ENCODE measurements around the gene FUBP1. TPM values are rescaled to one million over a fixed set of nuclear protein-coding genes. Genes with fewer than 3 reads are reported as not detected.
"Not testable (repeated sequence)": the region's sequence is repeated elsewhere in the genome, so short reads cannot be mapped to it uniquely, and the experiment has no call there.

The FUBP1 gene
- total RNA-seq, 1 experiment from 2014 or later = 271 TPM

- DNase-seq = no peak
- Mint-ChIP-seq H3K9me3 (no peaks in the 10 kb centered on the region), H3K36me3 (ENCODE audit: insufficient read depth in 1 of 3, low read depth in 3 of 3) (no peaks in the 10 kb centered on the region), H3K4me1 (no peaks in the 10 kb centered on the region), H3K27me3 (ENCODE audit: low read depth) (no peaks in the 10 kb centered on the region), H3K4me3 (no peak overlapping the region), H3K27ac (no peak overlapping the region)
- Histone ChIP-seq H2AFZ (ENCODE audit: low read length) (no peak overlapping the region), H3K14ac (ENCODE audit: insufficient read depth, low read length) (no peak overlapping the region), H4K8ac (replicated peaks; ENCODE audit: insufficient read length, low read depth, low read length) (no peak overlapping the region), H3K27ac (ENCODE audit: insufficient read length, low read depth, low read length) (no peak overlapping the region), H2BK12ac (ENCODE audit: insufficient read length, low read depth, low read length) (no peak overlapping the region), H3K9ac (ENCODE audit: extremely low read depth, insufficient read length, low read length) (no peak overlapping the region), H3K23ac (ENCODE audit: insufficient read length, low read depth, low read length) (no peak overlapping the region), H3K9me3 (ENCODE audit: control insufficient read depth, low read depth, low read length) (no peaks in the 10 kb centered on the region), H3K79me1 (ENCODE audit: insufficient read depth, low read depth, low read length, poor library complexity, severe bottlenecking) (no peaks in the 10 kb centered on the region), H3K18ac (ENCODE audit: insufficient read length, low read depth, low read length) (no peak overlapping the region), H2BK20ac (ENCODE audit: low read depth, low read length, poor library complexity, severe bottlenecking) (no peak overlapping the region), H4K20me1 (ENCODE audit: control insufficient read depth, insufficient read depth, insufficient read length) (no peaks in the 10 kb centered on the region), H3K27me3 (ENCODE audit: insufficient read depth, low read length) (no peaks in the 10 kb centered on the region), H3K56ac (ENCODE audit: insufficient read length, low read depth, low read length) (no peak overlapping the region), H4K91ac (ENCODE audit: insufficient read length, low read depth, low read length) (no peak overlapping the region), H3K79me2 (ENCODE audit: insufficient read depth, low read length) (no peaks in the 10 kb centered on the region), H2BK5ac (ENCODE audit: insufficient read length, low read length) (no peak overlapping the region), H3K4me2 (ENCODE audit: insufficient read depth, insufficient read length, low read length) (no peak overlapping the region), H3T11ph (ENCODE audit: low read length) (no peak overlapping the region), H3K4me1 (ENCODE audit: insufficient read depth, low read length) (no peaks in the 10 kb centered on the region), H4K5ac (ENCODE audit: insufficient read length, low read depth, low read length) (no peak overlapping the region), H2AK5ac (ENCODE audit: insufficient read length, low read length) (no peak overlapping the region), H2BK15ac (ENCODE audit: low read depth, low read length) (no peak overlapping the region), H2BK120ac (ENCODE audit: low read depth, low read length, poor library complexity, severe bottlenecking) (no peak overlapping the region), H3K23me2 (ENCODE audit: insufficient read length, low read depth, low read length, poor library complexity, severe bottlenecking) (no peaks in the 10 kb centered on the region), H3K4ac (ENCODE audit: low read depth, low read length) (no peak overlapping the region)
- no CpG with 5 or more reads among the region's 1 CpG for WGBS (ENCODE audit: extremely low coverage, insufficient read length, low lambda C conversion rate)
- no peak for TF ChIP-seq CTCF (conservative IDR thresholded peaks at IDR 0.05)
Observed at GRCh38 chr1:77925518-77925917, 53.4 kb downstream of the FUBP1 start.

DNA sequence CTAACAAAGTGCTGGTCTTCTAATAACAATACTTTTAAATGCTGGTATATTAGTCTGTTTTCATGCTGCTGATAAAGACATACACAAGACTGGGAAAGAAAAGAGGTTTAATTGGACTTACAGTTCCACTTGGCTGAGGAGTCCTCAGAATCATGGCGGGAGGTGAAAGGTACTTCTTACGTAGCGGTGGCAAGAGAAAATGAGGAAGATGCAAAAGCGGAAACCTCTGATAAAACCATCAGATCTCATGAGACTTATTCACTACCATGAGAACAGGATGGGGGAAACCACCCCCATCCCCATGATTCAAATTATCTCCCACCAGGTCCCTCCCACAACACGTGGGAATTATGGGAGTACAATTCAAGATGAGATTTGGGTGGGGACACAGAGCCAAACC lies 60.0 kb downstream of the FUBP1 start:
- H3K4me2 ChIP-seq (ENCODE audit: insufficient read depth, insufficient read length, low read length); H3K4me1 Mint-ChIP-seq; H3K23ac ChIP-seq (ENCODE audit: insufficient read length, low read depth, low read length); H3K14ac ChIP-seq (ENCODE audit: insufficient read depth, low read length); H3K9ac ChIP-seq (ENCODE audit: extremely low read depth, insufficient read length, low read length); H2BK20ac ChIP-seq (ENCODE audit: low read depth, low read length, poor library complexity, severe bottlenecking); H2BK12ac ChIP-seq (ENCODE audit: insufficient read length, low read depth, low read length); H2AK5ac ChIP-seq (ENCODE audit: insufficient read length, low read length); H3K18ac ChIP-seq (ENCODE audit: insufficient read length, low read depth, low read length); DNase-seq; H4K91ac ChIP-seq (ENCODE audit: insufficient read length, low read depth, low read length); H4K20me1 ChIP-seq (ENCODE audit: control insufficient read depth, insufficient read depth, insufficient read length); H4K8ac ChIP-seq (replicated peaks; ENCODE audit: insufficient read length, low read depth, low read length); H4K5ac ChIP-seq (ENCODE audit: insufficient read length, low read depth, low read length); H2BK120ac ChIP-seq (ENCODE audit: low read depth, low read length, poor library complexity, severe bottlenecking); H3K9me3 Mint-ChIP-seq; H3K27me3 Mint-ChIP-seq (ENCODE audit: low read depth); H3K27ac Mint-ChIP-seq; H2BK5ac ChIP-seq (ENCODE audit: insufficient read length, low read length); H3K23me2 ChIP-seq (ENCODE audit: insufficient read length, low read depth, low read length, poor library complexity, severe bottlenecking); H3K79me1 ChIP-seq (ENCODE audit: insufficient read depth, low read depth, low read length, poor library complexity, severe bottlenecking); H3K79me2 ChIP-seq (ENCODE audit: insufficient read depth, low read length); H3K4me1 ChIP-seq (ENCODE audit: insufficient read depth, low read length); H3K27me3 ChIP-seq (ENCODE audit: insufficient read depth, low read length); H3K56ac ChIP-seq (ENCODE audit: insufficient read length, low read depth, low read length); H2BK15ac ChIP-seq (ENCODE audit: low read depth, low read length); H3T11ph ChIP-seq (ENCODE audit: low read length); H3K4me3 Mint-ChIP-seq; H3K9me3 ChIP-seq (ENCODE audit: control insufficient read depth, low read depth, low read length); H3K27ac ChIP-seq (ENCODE audit: insufficient read length, low read depth, low read length); H3K4ac ChIP-seq (ENCODE audit: low read depth, low read length); H2AFZ ChIP-seq (ENCODE audit: low read length): not testable (repeated sequence)
- peaks cover 0 to 11% (median 9%) of the 10 kb centered on the region in 3 experiments; a peak in 3 of 7 replicates for H3K36me3 Mint-ChIP-seq (ENCODE audit: insufficient read depth in 1 of 3, low read depth in 3 of 3)
- no CpG with 5 or more reads among the region's 5 CpGs for WGBS (ENCODE audit: extremely low coverage, insufficient read length, low lambda C conversion rate)

Measured in H9 (cell line).